ENCODE results near the gene MAMSTR. TPM values are rescaled to one million over a fixed set of nuclear protein-coding genes. Genes with fewer than 3 reads are reported as not detected.
"Not testable (repeated sequence)": the region's sequence is repeated elsewhere in the genome, so short reads cannot be mapped to it uniquely, and the experiment has no call there.

The MAMSTR gene, protein sequence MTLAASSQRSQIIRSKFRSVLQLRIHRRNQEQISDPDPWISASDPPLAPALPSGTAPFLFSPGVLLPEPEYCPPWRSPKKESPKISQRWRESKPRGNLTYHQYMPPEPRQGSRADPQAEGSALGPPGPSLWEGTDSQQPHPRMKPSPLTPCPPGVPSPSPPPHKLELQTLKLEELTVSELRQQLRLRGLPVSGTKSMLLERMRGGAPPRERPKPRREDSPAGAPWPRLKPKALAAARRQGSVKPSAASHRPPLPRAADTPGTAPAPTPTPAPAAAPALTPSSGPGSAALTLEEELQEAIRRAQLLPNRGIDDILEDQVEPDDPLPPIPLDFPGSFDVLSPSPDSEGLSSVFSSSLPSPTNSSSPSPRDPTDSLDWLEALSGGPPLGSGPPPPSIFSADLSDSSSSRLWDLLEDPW
- 1 to 10 TPM in 1 of 3 donors, under 1 TPM in 2; 0.56 to 1.2 (median 0.98) TPM for total RNA-seq
- total RNA-seq (2013) = 0.65 TPM

GRCh38 chr19:48719263-48720171 is at the start of gene MAMSTR:
Gene MAMSTR (minus strand): TSS chr19:48719725. CDS start chr19:48719031, 694 bp downstream.
- Mint-ChIP-seq H3K9me3 (no peaks in the 10 kb centered on the region), H3K27me3 (ENCODE audit: low read depth in 2 of 2) (no peaks in the 10 kb centered on the region), H3K36me3 (no peaks in the 10 kb centered on the region), H3K4me3 (peak within 1 kb of the TSS; percentile 95), H3K4me1 (peaks cover 9 to 17% of the 10 kb centered on the region in 2 donors), H3K27ac (peak within 1 kb of the TSS; percentile 93 to 97)
- no peaks in the 10 kb centered on the region for H3K36me3 ChIP-seq (ENCODE audit: control insufficient read depth, insufficient read depth, low read length)
- no peaks in the 10 kb centered on the region for H3K9me3 ChIP-seq (ENCODE audit: control insufficient read depth, insufficient read depth, low read length)
- H3K4me3 ChIP-seq (ENCODE audit: low read length) = peak within 1 kb of the TSS; percentile 71
- H3K27ac ChIP-seq (ENCODE audit: low read length) = peak within 1 kb of the TSS; percentile 88
- TF ChIP-seq, protein P1, sequence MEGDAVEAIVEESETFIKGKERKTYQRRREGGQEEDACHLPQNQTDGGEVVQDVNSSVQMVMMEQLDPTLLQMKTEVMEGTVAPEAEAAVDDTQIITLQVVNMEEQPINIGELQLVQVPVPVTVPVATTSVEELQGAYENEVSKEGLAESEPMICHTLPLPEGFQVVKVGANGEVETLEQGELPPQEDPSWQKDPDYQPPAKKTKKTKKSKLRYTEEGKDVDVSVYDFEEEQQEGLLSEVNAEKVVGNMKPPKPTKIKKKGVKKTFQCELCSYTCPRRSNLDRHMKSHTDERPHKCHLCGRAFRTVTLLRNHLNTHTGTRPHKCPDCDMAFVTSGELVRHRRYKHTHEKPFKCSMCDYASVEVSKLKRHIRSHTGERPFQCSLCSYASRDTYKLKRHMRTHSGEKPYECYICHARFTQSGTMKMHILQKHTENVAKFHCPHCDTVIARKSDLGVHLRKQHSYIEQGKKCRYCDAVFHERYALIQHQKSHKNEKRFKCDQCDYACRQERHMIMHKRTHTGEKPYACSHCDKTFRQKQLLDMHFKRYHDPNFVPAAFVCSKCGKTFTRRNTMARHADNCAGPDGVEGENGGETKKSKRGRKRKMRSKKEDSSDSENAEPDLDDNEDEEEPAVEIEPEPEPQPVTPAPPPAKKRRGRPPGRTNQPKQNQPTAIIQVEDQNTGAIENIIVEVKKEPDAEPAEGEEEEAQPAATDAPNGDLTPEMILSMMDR (IDR thresholded peaks at IDR 0.05) = no peak
- H3K27me3 ChIP-seq (ENCODE audit: control insufficient read depth, insufficient read depth, low read length) = no peaks in the 10 kb centered on the region
- ATAC-seq (no peak), DNase-seq (no peak)
- 89% methylated on average over 33 of the region's 33 CpGs for WGBS (ENCODE audit: insufficient coverage)
- peaks cover 26% of the 10 kb centered on the region for H3K4me1 ChIP-seq (ENCODE audit: control insufficient read depth, insufficient read depth, low read length)
- intact Hi-C loops (cut with micrococcal nuclease) = no loop called here

DNA sequence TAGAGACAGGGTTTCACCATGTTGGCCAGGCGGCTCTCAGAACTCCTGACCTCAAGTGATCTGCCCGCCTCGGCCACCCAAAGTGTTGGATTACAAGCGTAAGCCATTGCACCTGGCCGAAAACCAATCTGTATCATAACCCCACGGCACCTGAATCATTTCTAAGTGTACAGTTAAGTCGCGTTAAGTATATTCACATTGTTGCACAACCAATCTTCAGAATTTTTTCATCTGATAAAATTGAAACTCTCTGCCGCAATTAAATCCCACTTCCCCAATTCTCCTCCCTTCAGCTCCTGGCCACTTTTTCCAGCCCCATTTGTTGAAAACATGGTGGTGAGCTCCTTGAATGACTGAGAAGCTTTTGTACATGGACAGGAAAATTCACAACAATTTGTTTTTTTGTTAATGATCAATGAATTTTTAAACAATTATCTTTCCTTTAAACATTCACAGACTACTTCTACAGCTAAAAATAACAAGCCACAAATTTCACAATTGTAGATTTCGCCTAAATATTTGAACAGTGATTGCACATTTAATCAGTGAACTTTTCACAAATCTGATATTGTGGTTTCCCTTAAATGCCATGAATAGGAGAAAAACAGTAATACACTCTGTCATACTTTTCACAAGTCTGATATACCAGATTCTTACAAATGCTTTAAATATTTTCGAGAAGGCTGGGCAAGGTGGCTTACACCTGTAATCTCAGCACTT is 49.6 kb upstream of the MAMSTR start:
- Histone ChIP-seq H3K4me1 (ENCODE audit: control insufficient read depth, insufficient read depth, low read length) (no peaks in the 10 kb centered on the region), H3K9me3 (ENCODE audit: control insufficient read depth, insufficient read depth, low read length) (no peaks in the 10 kb centered on the region), H3K4me3 (ENCODE audit: low read length) (no peak overlapping the region), H3K27me3 (ENCODE audit: control insufficient read depth, insufficient read depth, low read length) (peaks cover 3% of the 10 kb centered on the region), H3K36me3 (ENCODE audit: control insufficient read depth, insufficient read depth, low read length) (no peaks in the 10 kb centered on the region), H3K27ac (ENCODE audit: low read length) (no peak overlapping the region)
- intact Hi-C loops (cut with micrococcal nuclease) = no loop called here
- TF ChIP-seq, protein P1 (IDR thresholded peaks at IDR 0.05) = no peak
- Mint-ChIP-seq H3K9me3 (no peaks in the 10 kb centered on the region), H3K27me3 (ENCODE audit: low read depth in 2 of 2) (peaks cover 13 to 15% of the 10 kb centered on the region in 2 donors), H3K27ac (no peak overlapping the region), H3K4me1 (no peaks in the 10 kb centered on the region), H3K36me3 (no peaks in the 10 kb centered on the region), H3K4me3 (no peak overlapping the region)
- no peak for ATAC-seq
- 74% methylated on average over 10 of the region's 11 CpGs for WGBS (ENCODE audit: insufficient coverage)
- DNase-seq = no peak

GRCh38 chr19:48768171-48768753 is 48.7 kb upstream of the MAMSTR start:
- H3K9me3 Mint-ChIP-seq; H3K36me3 Mint-ChIP-seq; intact Hi-C loops (cut with micrococcal nuclease); DNase-seq; H3K36me3 ChIP-seq (ENCODE audit: control insufficient read depth, insufficient read depth, low read length); ATAC-seq; H3K27ac ChIP-seq (ENCODE audit: low read length); H3K4me3 ChIP-seq (ENCODE audit: low read length); H3K4me1 ChIP-seq (ENCODE audit: control insufficient read depth, insufficient read depth, low read length); H3K4me3 Mint-ChIP-seq; H3K9me3 ChIP-seq (ENCODE audit: control insufficient read depth, insufficient read depth, low read length); H3K27ac Mint-ChIP-seq; H3K27me3 ChIP-seq (ENCODE audit: control insufficient read depth, insufficient read depth, low read length); H3K4me1 Mint-ChIP-seq: not testable (repeated sequence)
- H3K27me3 Mint-ChIP-seq (ENCODE audit: low read depth in 2 of 2) = peaks cover 13 to 15% of the 10 kb centered on the region in 2 donors
- WGBS (ENCODE audit: insufficient coverage) = 44% methylated on average over 6 of the region's 6 CpGs

GRCh38 chr19:48765816-48766215 is 46.3 kb upstream of the MAMSTR start:
- H3K27me3 ChIP-seq (ENCODE audit: control insufficient read depth, insufficient read depth, low read length); ATAC-seq; H3K9me3 ChIP-seq (ENCODE audit: control insufficient read depth, insufficient read depth, low read length); H3K4me1 Mint-ChIP-seq; H3K27ac ChIP-seq (ENCODE audit: low read length); intact Hi-C loops (cut with micrococcal nuclease); H3K9me3 Mint-ChIP-seq; H3K4me1 ChIP-seq (ENCODE audit: control insufficient read depth, insufficient read depth, low read length); H3K36me3 Mint-ChIP-seq; DNase-seq; H3K4me3 Mint-ChIP-seq; H3K27ac Mint-ChIP-seq; H3K4me3 ChIP-seq (ENCODE audit: low read length); H3K36me3 ChIP-seq (ENCODE audit: control insufficient read depth, insufficient read depth, low read length): not testable (repeated sequence)
- WGBS (ENCODE audit: insufficient coverage) = 88% methylated on average over 2 of the region's 5 CpGs
- peaks cover 19 to 27% of the 10 kb centered on the region in 2 donors for H3K27me3 Mint-ChIP-seq (ENCODE audit: low read depth in 2 of 2)

Data from natural killer cell (primary cell).